ENCODE data around the gene HAPLN1. TPM values are rescaled to one million over a fixed set of nuclear protein-coding genes. Genes with fewer than 3 reads are reported as not detected.

Gene HAPLN1
- total RNA-seq, 1 donor from 2014 or later, result 248 TPM

- peak overlapping the region; percentile 95 for H3K27ac Mint-ChIP-seq (ENCODE audit: unreplicated experiment)
- H3K36me3 Mint-ChIP-seq (ENCODE audit: low read depth), result peaks cover 2% of the 10 kb centered on the region
- no peak for TF ChIP-seq CTCF (IDR thresholded peaks at IDR 0.05)
- H3K4me1 Mint-ChIP-seq (ENCODE audit: low read depth), result peaks cover 82% of the 10 kb centered on the region
- H3K9me3 Mint-ChIP-seq (ENCODE audit: low read depth), result no peaks in the 10 kb centered on the region
- peak overlapping the region; percentile 84 for H3K4me3 Mint-ChIP-seq (ENCODE audit: unreplicated experiment)
- DNase-seq (ENCODE audit: low spot score), result no peak
- no peaks in the 10 kb centered on the region for H3K27me3 Mint-ChIP-seq (ENCODE audit: low read depth)
These were observed 1.6 kb downstream of the HAPLN1 start for GRCh38 chr5:83718936-83719495.

- peak; percentile 99 for TF ChIP-seq CTCF (IDR thresholded peaks at IDR 0.05)
- H3K9me3 Mint-ChIP-seq (ENCODE audit: low read depth), result no peaks in the 10 kb centered on the region
- H3K4me3 Mint-ChIP-seq (ENCODE audit: unreplicated experiment), result peak overlapping the region; percentile 84
- DNase-seq (ENCODE audit: low spot score), result no peak
- H3K4me1 Mint-ChIP-seq (ENCODE audit: low read depth), result peaks cover 85% of the 10 kb centered on the region
- H3K27me3 Mint-ChIP-seq (ENCODE audit: low read depth), result no peaks in the 10 kb centered on the region
- peak overlapping the region; percentile 95 for H3K27ac Mint-ChIP-seq (ENCODE audit: unreplicated experiment)
- peaks cover 2% of the 10 kb centered on the region for H3K36me3 Mint-ChIP-seq (ENCODE audit: low read depth)
These were observed 2.3 kb downstream of the HAPLN1 start for GRCh38 chr5:83718195-83718825.

- no peak for DNase-seq (ENCODE audit: low spot score)
- Mint-ChIP-seq H3K4me1 (ENCODE audit: low read depth) (peaks cover 83% of the 10 kb centered on the region), H3K4me3 (ENCODE audit: unreplicated experiment) (peak overlapping the region; percentile 11), H3K27ac (ENCODE audit: unreplicated experiment) (peak overlapping the region; percentile 63), H3K27me3 (ENCODE audit: low read depth) (no peaks in the 10 kb centered on the region), H3K36me3 (ENCODE audit: low read depth) (peaks cover 2% of the 10 kb centered on the region), H3K9me3 (ENCODE audit: low read depth) (no peaks in the 10 kb centered on the region)
- TF ChIP-seq CTCF (IDR thresholded peaks at IDR 0.05), result no peak
These were observed 5.2 kb downstream of the HAPLN1 start for GRCh38 chr5:83715236-83716065.

- H3K27ac Mint-ChIP-seq (ENCODE audit: unreplicated experiment), result peak overlapping the region; percentile 63
- no peak for DNase-seq (ENCODE audit: low spot score)
- no peak overlapping the region for H3K4me3 Mint-ChIP-seq (ENCODE audit: unreplicated experiment)
- H3K36me3 Mint-ChIP-seq (ENCODE audit: low read depth), result peaks cover 4% of the 10 kb centered on the region
- no peaks in the 10 kb centered on the region for H3K27me3 Mint-ChIP-seq (ENCODE audit: low read depth)
- H3K9me3 Mint-ChIP-seq (ENCODE audit: low read depth), result no peaks in the 10 kb centered on the region
- peaks cover 84% of the 10 kb centered on the region for H3K4me1 Mint-ChIP-seq (ENCODE audit: low read depth)
- TF ChIP-seq CTCF (IDR thresholded peaks at IDR 0.05), result no peak
These were observed 5.8 kb downstream of the HAPLN1 start for GRCh38 chr5:83714810-83715209.

- Mint-ChIP-seq H3K4me1 (ENCODE audit: low read depth) (peaks cover 65% of the 10 kb centered on the region), H3K27me3 (ENCODE audit: low read depth) (no peaks in the 10 kb centered on the region), H3K4me3 (ENCODE audit: unreplicated experiment) (no peak overlapping the region), H3K9me3 (ENCODE audit: low read depth) (peaks cover 10% of the 10 kb centered on the region), H3K36me3 (ENCODE audit: low read depth) (peaks cover 7% of the 10 kb centered on the region), H3K27ac (ENCODE audit: unreplicated experiment) (peak overlapping the region; percentile 18)
- DNase-seq (ENCODE audit: low spot score), result no peak
- peak; percentile 98 for TF ChIP-seq CTCF (IDR thresholded peaks at IDR 0.05)
These were observed 8.6 kb downstream of the HAPLN1 start for GRCh38 chr5:83711982-83712601.
